ENCODE measurements around the gene HIVEP3. TPM values are rescaled to one million over a fixed set of nuclear protein-coding genes. Genes with fewer than 3 reads are reported as not detected.

HIVEP3 gene
- total and polyA plus RNA-seq, 2 of the 13 experiments (the other 11 are each of a cell fraction or from before 2014, with no cell fraction given): 0.05 TPM; not detected in 1

GRCh38 chr1:41541592-41541952 lies 377.1 kb downstream of the HIVEP3 start (continued):
- TF ChIP-seq KDM5A (IDR thresholded peaks at IDR 0.05; ENCODE audit: borderline replicate concordance, low read length): no peak

DNA sequence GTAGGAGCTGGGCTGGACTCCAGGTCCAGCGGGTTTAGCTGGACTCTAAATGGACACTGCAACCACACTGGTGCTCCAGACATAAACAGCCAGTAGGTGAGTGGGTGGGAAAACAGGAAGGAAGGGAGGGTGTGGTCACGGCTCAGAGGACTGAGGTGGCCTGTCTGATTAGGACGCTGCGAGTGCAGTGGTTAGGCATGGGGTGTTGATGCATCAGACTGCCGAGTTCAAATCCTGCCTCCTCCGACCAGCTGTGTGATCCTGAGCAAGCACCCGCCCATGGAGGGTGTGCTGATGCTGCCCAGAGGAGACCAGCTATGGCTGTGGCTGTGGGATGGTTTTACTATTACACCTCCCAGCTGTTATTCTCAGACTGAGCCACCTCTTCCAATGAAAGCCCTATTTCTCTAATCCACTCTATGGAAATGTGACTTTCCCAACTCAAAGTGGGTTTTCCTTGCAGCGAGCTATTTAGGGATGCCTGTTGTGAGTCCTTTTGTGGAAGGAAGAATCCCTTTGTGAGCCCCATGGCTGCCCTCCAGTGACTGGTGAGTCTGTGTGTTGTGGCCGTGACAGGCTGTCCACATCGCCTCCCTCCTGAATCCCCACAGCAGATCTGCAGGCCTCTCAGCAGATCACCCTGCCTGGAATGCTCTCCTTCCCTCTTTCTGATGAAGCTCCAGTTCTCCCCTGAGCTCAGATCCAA lies 377.7 kb downstream of the HIVEP3 start:
- Histone ChIP-seq H3K9me3 (ENCODE audit: low read length) (peaks cover 8% of the 10 kb centered on the region), H3K4me2 (ENCODE audit: low read depth, low read length) (no peak overlapping the region), H3K79me2 (ENCODE audit: insufficient read depth, low read length) (no peaks in the 10 kb centered on the region), H3K36me3 (replicated peaks in 1 of 2; ENCODE audit: control insufficient read depth in 1 of 2, insufficient read depth in 2 of 2, low read length in 2 of 2) (no peaks in the 10 kb centered on the region), H2AFZ (ENCODE audit: low read length) (no peak overlapping the region), H3K4me1 (ENCODE audit: insufficient read depth, low read length) (no peaks in the 10 kb centered on the region), H4K20me1 (ENCODE audit: insufficient read depth, low read length) (no peaks in the 10 kb centered on the region), H3K9ac (ENCODE audit: insufficient read depth, low read depth, low read length) (no peak overlapping the region), H3K4me3 (replicated peaks in 1 of 3; ENCODE audit: insufficient read depth in 1 of 3, low read depth in 2 of 3, low read length in 3 of 3) (no peak overlapping the region), H3K27me3 (ENCODE audit: control insufficient read depth in 1 of 2, insufficient read depth in 2 of 2, low read length in 2 of 2) (peaks cover 3 to 28% of the 10 kb centered on the region in 2 experiments; a peak in 4 of 5 replicates), H3K27ac (ENCODE audit: extremely low read length, insufficient read depth, low read length) (no peak overlapping the region)
- intact Hi-C loops (cut with micrococcal nuclease; ENCODE audit: unreplicated experiment): no loop called here
- no peak for DNase-seq (ENCODE audit: low spot score)
- no peak for FAIRE-seq
- BruUV-seq (replicated peaks): no TSS peak
- in situ Hi-C loops (cut with HindIII; ENCODE audit: extremely low pct_ligation_motif_present, low pct_unique_long_range_greater_than_20kb): no loop called here
- ATAC-seq: no peak
- ChIA-PET CTCF (ENCODE audit: low intra/inter-chr PET ratio, low total read pairs) (no interaction called here), POLR2A (no interaction called here)
- WGBS (ENCODE audit: low lambda C conversion rate): 14% methylated on average over 8 of the region's 10 CpGs
- TF ChIP-seq JDP2 (CRISPR knock-in tag; IDR thresholded peaks at IDR 0.05; ENCODE audit: borderline replicate concordance): no peak
- no peak for TF ChIP-seq KLF16 (CRISPR knock-in tag; IDR thresholded peaks at IDR 0.05)
- no peak for TF ChIP-seq ZBTB42 (CRISPR knock-in tag; IDR thresholded peaks at IDR 0.05)
- no peak for TF ChIP-seq ZNF557 (CRISPR knock-in tag; IDR thresholded peaks at IDR 0.05)
- no peak for TF ChIP-seq NFE2 (CRISPR knock-in tag; IDR thresholded peaks at IDR 0.05)
- TF ChIP-seq RCOR2 (CRISPR knock-in tag; IDR thresholded peaks at IDR 0.05): no peak
- TF ChIP-seq CAMTA2 (CRISPR knock-in tag; IDR thresholded peaks at IDR 0.05; ENCODE audit: borderline replicate concordance): no peak
- TF ChIP-seq REST (IDR thresholded peaks at IDR 0.05; ENCODE audit: borderline replicate concordance in 1 of 2, low read depth in 1 of 2, low read length in 2 of 2): no peak
- TF ChIP-seq HOXD1 (CRISPR knock-in tag; IDR thresholded peaks at IDR 0.05): no peak
- TF ChIP-seq, protein P1, sequence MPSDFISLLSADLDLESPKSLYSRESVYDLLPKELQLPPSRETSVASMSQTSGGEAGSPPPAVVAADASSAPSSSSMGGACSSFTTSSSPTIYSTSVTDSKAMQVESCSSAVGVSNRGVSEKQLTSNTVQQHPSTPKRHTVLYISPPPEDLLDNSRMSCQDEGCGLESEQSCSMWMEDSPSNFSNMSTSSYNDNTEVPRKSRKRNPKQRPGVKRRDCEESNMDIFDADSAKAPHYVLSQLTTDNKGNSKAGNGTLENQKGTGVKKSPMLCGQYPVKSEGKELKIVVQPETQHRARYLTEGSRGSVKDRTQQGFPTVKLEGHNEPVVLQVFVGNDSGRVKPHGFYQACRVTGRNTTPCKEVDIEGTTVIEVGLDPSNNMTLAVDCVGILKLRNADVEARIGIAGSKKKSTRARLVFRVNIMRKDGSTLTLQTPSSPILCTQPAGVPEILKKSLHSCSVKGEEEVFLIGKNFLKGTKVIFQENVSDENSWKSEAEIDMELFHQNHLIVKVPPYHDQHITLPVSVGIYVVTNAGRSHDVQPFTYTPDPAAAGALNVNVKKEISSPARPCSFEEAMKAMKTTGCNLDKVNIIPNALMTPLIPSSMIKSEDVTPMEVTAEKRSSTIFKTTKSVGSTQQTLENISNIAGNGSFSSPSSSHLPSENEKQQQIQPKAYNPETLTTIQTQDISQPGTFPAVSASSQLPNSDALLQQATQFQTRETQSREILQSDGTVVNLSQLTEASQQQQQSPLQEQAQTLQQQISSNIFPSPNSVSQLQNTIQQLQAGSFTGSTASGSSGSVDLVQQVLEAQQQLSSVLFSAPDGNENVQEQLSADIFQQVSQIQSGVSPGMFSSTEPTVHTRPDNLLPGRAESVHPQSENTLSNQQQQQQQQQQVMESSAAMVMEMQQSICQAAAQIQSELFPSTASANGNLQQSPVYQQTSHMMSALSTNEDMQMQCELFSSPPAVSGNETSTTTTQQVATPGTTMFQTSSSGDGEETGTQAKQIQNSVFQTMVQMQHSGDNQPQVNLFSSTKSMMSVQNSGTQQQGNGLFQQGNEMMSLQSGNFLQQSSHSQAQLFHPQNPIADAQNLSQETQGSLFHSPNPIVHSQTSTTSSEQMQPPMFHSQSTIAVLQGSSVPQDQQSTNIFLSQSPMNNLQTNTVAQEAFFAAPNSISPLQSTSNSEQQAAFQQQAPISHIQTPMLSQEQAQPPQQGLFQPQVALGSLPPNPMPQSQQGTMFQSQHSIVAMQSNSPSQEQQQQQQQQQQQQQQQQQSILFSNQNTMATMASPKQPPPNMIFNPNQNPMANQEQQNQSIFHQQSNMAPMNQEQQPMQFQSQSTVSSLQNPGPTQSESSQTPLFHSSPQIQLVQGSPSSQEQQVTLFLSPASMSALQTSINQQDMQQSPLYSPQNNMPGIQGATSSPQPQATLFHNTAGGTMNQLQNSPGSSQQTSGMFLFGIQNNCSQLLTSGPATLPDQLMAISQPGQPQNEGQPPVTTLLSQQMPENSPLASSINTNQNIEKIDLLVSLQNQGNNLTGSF (CRISPR knock-in tag; IDR thresholded peaks at IDR 0.05): no peak
- no peak for TF ChIP-seq ZNF75D (CRISPR knock-in tag; IDR thresholded peaks at IDR 0.05; ENCODE audit: borderline replicate concordance)

Measured in HepG2 (cell line).